ENCODE results near the gene DSCAM.

- no peak for TF ChIP-seq POLR2AphosphoS5 (IDR thresholded peaks at IDR 0.05; ENCODE audit: low read depth, low read length)
- no peak for TF ChIP-seq SIN3A (IDR thresholded peaks at IDR 0.05; ENCODE audit: borderline replicate concordance, insufficient read depth, low read length)
- no peak for TF ChIP-seq REST (IDR thresholded peaks at IDR 0.05; ENCODE audit: insufficient read depth in 1 of 2, low read depth in 2 of 2, low read length in 2 of 2)
Measured at GRCh38 chr21:40120940-40121575, 725.9 kb downstream of the DSCAM start.

All from PFSK-1 (cell line).